Astrocyte (in vitro differentiated cells and primary cell): ENCODE data around the gene PLA2G12A. TPM values are rescaled to one million over a fixed set of nuclear protein-coding genes. Genes with fewer than 3 reads are reported as not detected.
A peak's percentile ranks its signal among the peaks of the same experiment; 100 is the strongest.

Experiments
- DNase-seq: peaks from one replicate; pipeline ENCODE4 v3.0.0-alpha.2; 2010; ENCODE audit warnings: low read depth
- FAIRE-seq: peaks from 2 replicates; lab custom pipeline; 2011; peaks lifted over from hg19 to GRCh38; lab: Jason Lieb, UNC
- H2AFZ ChIP-seq: 2 replicates; pipeline ENCODE4 v1.6.0; 2012; ENCODE audit warnings: low read depth, low read length, inconsistent platforms
- H3K27ac ChIP-seq: 2 replicates; pipeline ENCODE4 v1.5.1; 2011; ENCODE audit warnings: low read depth, low read length, inconsistent platforms
- H3K27me3 ChIP-seq: 2 replicates; pipeline ENCODE4 v1.6.0; 2011; ENCODE audit warnings: low read length, inconsistent platforms; ENCODE audit not compliant: insufficient read depth
- H3K36me3 ChIP-seq: 2 replicates; pipeline ENCODE4 v1.5.1; 2011; ENCODE audit warnings: low read length, inconsistent platforms; ENCODE audit not compliant: insufficient read depth
- H3K4me1 ChIP-seq: 2 replicates; pipeline ENCODE4 v1.5.1; 2011; ENCODE audit warnings: low read length, inconsistent platforms; ENCODE audit not compliant: insufficient read depth
- H3K4me2 ChIP-seq: 2 replicates; pipeline ENCODE4 v1.6.0; 2012; ENCODE audit warnings: low read length, inconsistent platforms
- H3K4me3 ChIP-seq: 2 replicates; pipeline ENCODE4 v1.5.1; 2011; ENCODE audit warnings: low read depth, mild to moderate bottlenecking, low read length, inconsistent platforms; ENCODE audit not compliant: insufficient read depth
- H3K79me2 ChIP-seq: 2 replicates; pipeline ENCODE4 v1.6.0; 2012; ENCODE audit warnings: mild to moderate bottlenecking, low read length, inconsistent platforms; ENCODE audit not compliant: insufficient read depth
- H3K9ac ChIP-seq: 2 replicates; pipeline ENCODE4 v1.6.0; 2012; ENCODE audit warnings: mild to moderate bottlenecking, low read length, inconsistent platforms
- H3K9me3 ChIP-seq: 2 replicates; pipeline ENCODE4 v1.5.1; 2012; ENCODE audit warnings: low read depth, mild to moderate bottlenecking, low read length, inconsistent platforms; ENCODE audit not compliant: insufficient read depth
- H4K20me1 ChIP-seq: 2 replicates; pipeline ENCODE4 v1.6.0; 2012; ENCODE audit warnings: low read length, inconsistent platforms; ENCODE audit not compliant: insufficient read depth
- H3K27ac Mint-ChIP-seq: one replicate; pipeline ENCODE4 v1.8.0; 2021; ENCODE audit warnings: mild to moderate bottlenecking, mixed read lengths; ENCODE audit not compliant: unreplicated experiment
- H3K27me3 Mint-ChIP-seq: one replicate; pipeline ENCODE4 v1.8.0; 2021; ENCODE audit warnings: low read depth, mixed read lengths; ENCODE audit not compliant: unreplicated experiment
- H3K36me3 Mint-ChIP-seq: one replicate; pipeline ENCODE4 v1.8.0; 2021; ENCODE audit warnings: low read depth, mixed read lengths; ENCODE audit not compliant: unreplicated experiment
- H3K4me1 Mint-ChIP-seq: one replicate; pipeline ENCODE4 v1.8.0; 2021; ENCODE audit warnings: low read depth, mixed read lengths; ENCODE audit not compliant: unreplicated experiment
- H3K4me3 Mint-ChIP-seq: one replicate; pipeline ENCODE4 v1.8.0; 2021; ENCODE audit warnings: mild to moderate bottlenecking, moderate library complexity, mixed read lengths; ENCODE audit not compliant: unreplicated experiment
- H3K9me3 Mint-ChIP-seq: one replicate; pipeline ENCODE4 v1.8.0; 2021; ENCODE audit warnings: mild to moderate bottlenecking, mixed read lengths; ENCODE audit not compliant: unreplicated experiment
- EZH2 ChIP-seq: IDR thresholded peaks from 2 replicates; pipeline ENCODE4 v1.6.1; 2012; ENCODE audit warnings: mild to moderate bottlenecking, low read length, inconsistent platforms; ENCODE audit not compliant: insufficient read depth
- total RNA-seq: library from RNA; stranded (reverse); gene quantifications from 2 replicates; pipeline ENCODE4 v1.2.1, GENCODE V29; 2021
- TF ChIP-seq, protein P1 (sequence below): IDR thresholded peaks from 2 replicates; pipeline ENCODE4 v1.5.1; 2011; ENCODE audit warnings: low read depth, mild to moderate bottlenecking, inconsistent platforms, low read length, moderate library complexity; ENCODE audit not compliant: insufficient read depth

Gene PLA2G12A
- total RNA-seq, 1 donor from 2014 or later = 22.5 TPM

DNA sequence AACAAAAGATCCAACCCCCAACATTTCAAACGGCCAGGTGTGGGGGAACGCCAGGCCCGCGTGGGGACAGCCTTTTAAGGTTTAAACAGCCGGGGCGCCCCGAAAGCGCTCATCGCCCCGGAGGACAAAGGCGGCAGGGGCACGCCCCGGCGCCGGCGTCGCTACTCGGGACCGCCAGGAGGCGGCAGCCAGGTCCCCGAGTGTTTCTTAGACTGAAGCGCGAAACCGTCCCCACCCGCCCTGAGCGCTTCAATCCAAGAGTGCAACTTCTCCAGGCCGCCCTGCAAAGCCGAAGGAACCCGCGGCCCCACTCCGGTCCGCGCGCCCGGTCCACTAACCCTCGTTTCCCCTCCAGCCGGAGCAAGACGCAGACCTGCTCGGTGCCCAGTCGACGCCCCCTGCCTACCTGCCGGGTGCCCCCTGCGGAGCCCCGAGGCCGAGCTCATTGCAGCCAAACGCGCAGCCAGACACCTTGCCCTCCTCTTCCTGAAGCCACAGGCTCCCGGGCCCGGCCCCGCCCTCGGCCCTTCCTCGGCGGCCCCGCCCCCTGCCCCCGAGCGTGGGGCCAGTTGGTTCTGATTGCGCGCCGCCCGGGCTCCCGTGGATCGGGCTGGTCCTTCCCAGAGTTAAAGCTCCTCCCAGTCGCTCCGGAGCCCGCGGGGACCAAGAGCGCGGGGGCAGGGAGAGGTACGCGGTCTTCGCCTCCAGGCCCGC, 26.8 kb downstream of the PLA2G12A start, which contains the start of gene CASP6:
CASP6 (minus strand) TSS at position 496 of the 714 bp plus-strand sequence; CDS start at position 446, 50 bp downstream.
- DNase-seq (peak; percentile 54), FAIRE-seq (no peak)
- Mint-ChIP-seq H3K27me3 (no peaks in the 10 kb centered on the region), H3K4me1 (peaks cover 6% of the 10 kb centered on the region), H3K4me3 (peak within 1 kb of the TSS; percentile 93), H3K27ac (peak within 1 kb of the TSS; percentile 76), H3K9me3 (no peaks in the 10 kb centered on the region), H3K36me3 (no peaks in the 10 kb centered on the region)
- no peaks in the 10 kb centered on the region for H3K9me3 ChIP-seq
- no peaks in the 10 kb centered on the region for H3K4me1 ChIP-seq
- no peaks in the 10 kb centered on the region for H4K20me1 ChIP-seq
- H3K79me2 ChIP-seq = peaks cover 22% of the 10 kb centered on the region
- peak within 1 kb of the TSS; percentile 81 for H3K9ac ChIP-seq
- peak within 1 kb of the TSS; percentile 94 for H2AFZ ChIP-seq
- no peaks in the 10 kb centered on the region for H3K27me3 ChIP-seq
- H3K4me2 ChIP-seq = peak within 1 kb of the TSS; percentile 97
- H3K27ac ChIP-seq = peak within 1 kb of the TSS; percentile 57
- TF ChIP-seq EZH2 = no peak
- TF ChIP-seq, protein P1, sequence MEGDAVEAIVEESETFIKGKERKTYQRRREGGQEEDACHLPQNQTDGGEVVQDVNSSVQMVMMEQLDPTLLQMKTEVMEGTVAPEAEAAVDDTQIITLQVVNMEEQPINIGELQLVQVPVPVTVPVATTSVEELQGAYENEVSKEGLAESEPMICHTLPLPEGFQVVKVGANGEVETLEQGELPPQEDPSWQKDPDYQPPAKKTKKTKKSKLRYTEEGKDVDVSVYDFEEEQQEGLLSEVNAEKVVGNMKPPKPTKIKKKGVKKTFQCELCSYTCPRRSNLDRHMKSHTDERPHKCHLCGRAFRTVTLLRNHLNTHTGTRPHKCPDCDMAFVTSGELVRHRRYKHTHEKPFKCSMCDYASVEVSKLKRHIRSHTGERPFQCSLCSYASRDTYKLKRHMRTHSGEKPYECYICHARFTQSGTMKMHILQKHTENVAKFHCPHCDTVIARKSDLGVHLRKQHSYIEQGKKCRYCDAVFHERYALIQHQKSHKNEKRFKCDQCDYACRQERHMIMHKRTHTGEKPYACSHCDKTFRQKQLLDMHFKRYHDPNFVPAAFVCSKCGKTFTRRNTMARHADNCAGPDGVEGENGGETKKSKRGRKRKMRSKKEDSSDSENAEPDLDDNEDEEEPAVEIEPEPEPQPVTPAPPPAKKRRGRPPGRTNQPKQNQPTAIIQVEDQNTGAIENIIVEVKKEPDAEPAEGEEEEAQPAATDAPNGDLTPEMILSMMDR = peak; percentile 37
- peak within 1 kb of the TSS; percentile 82 for H3K4me3 ChIP-seq
- no peaks in the 10 kb centered on the region for H3K36me3 ChIP-seq

DNA sequence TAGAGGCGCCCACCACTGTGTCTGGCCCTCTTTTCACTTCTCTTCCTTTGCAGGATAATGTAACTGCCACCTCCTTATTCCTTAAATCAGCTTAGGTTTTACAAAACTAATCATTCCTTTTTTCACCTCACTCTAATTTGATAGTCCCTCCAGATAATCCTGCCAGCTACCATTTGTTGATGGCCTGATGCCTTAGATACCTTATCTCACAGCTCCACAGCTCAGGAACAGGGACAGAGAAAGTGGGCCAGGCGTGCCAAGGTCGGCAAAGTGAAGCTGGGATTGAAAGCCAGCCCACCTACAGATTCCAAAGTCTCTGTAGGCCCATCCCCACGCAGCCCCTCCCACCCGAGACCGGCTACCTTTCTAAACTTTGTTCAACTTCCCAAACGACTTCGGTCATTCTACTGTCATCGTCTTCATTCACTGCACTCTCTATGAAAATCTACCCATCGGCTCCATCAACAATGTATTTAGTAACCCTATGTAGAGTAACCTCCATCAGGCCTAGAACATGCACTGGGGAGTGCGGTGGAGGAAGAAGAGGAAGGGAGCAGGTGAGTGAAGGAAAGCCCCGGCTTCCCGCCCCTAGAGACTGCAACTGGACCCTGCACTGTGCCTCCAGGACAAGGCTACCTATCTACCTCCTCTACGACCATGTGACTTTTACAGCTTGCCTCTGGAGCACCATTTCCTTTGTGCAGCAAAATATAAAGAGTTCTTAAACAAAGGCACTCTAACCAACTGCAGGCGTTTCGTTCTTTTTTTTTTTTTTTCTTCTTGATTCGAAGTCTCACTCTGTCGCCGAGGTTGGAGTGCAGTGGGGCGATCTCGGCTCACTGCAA, 28.1 kb downstream of the PLA2G12A start:
- Mint-ChIP-seq H3K27ac (peak overlapping the region; percentile 76), H3K4me3 (peak overlapping the region; percentile 93), H3K4me1 (peaks cover 6% of the 10 kb centered on the region), H3K36me3 (peaks cover 4% of the 10 kb centered on the region), H3K27me3 (no peaks in the 10 kb centered on the region), H3K9me3 (no peaks in the 10 kb centered on the region)
- H3K79me2 ChIP-seq = peaks cover 28% of the 10 kb centered on the region
- peak overlapping the region; percentile 97 for H3K4me2 ChIP-seq
- H3K9ac ChIP-seq = peak overlapping the region; percentile 81
- peak overlapping the region; percentile 57 for H3K27ac ChIP-seq
- no peaks in the 10 kb centered on the region for H3K36me3 ChIP-seq
- no peaks in the 10 kb centered on the region for H3K9me3 ChIP-seq
- H3K27me3 ChIP-seq = no peaks in the 10 kb centered on the region
- FAIRE-seq = no peak
- H3K4me1 ChIP-seq = no peaks in the 10 kb centered on the region
- no peak for TF ChIP-seq EZH2
- TF ChIP-seq, protein P1 = no peak
- peak overlapping the region; percentile 94 for H2AFZ ChIP-seq
- no peak for DNase-seq
- H4K20me1 ChIP-seq = no peaks in the 10 kb centered on the region
- H3K4me3 ChIP-seq = peak overlapping the region; percentile 82
